CD4-positive, CD25-positive, alpha-beta regulatory T cell (primary cell): ENCODE results near the gene LHB. TPM values are rescaled to one million over a fixed set of nuclear protein-coding genes. Genes with fewer than 3 reads are reported as not detected.
A peak's percentile ranks its signal among the peaks of the same experiment; 100 is the strongest.

Source experiments
- ATAC-seq, 2 donors: fragments of 150-1000 bp; cut with Tn5 transposase; one replicate each; pipeline ENCODE4 v1.10.0; 2021; ENCODE audit warnings: low read depth in 2 of 2, moderate number of reproducible peaks in 2 of 2, moderate library complexity in 1 of 2
- DNase-seq, 3 donors: peaks; one replicate each; pipeline versions ENCODE4 v3.0.0 to v3.0.0-alpha.2; 2012 to 2022; ENCODE audit warnings: mixed read lengths in 1 of 3
- H3K27ac ChIP-seq: one replicate; pipeline ENCODE4 v1.7.0; 2013; ENCODE audit warnings: mild to moderate bottlenecking, low read length; ENCODE audit not compliant: insufficient read depth, poor library complexity, severe bottlenecking
- H3K27me3 ChIP-seq: one replicate; pipeline ENCODE4 v1.7.0; 2013; ENCODE audit warnings: low read length; ENCODE audit not compliant: control insufficient read depth, insufficient read depth
- H3K36me3 ChIP-seq: one replicate; pipeline ENCODE4 v1.7.0; 2013; ENCODE audit warnings: mild to moderate bottlenecking, low read length, moderate library complexity; ENCODE audit not compliant: control insufficient read depth, insufficient read depth
- H3K4me1 ChIP-seq: 2 replicates; pipeline ENCODE4 v1.7.0; 2013; ENCODE audit warnings: mild to moderate bottlenecking, low read length; ENCODE audit not compliant: insufficient read depth, control insufficient read depth, poor library complexity, severe bottlenecking
- H3K4me3 ChIP-seq: one replicate; pipeline ENCODE4 v1.7.0; 2013; ENCODE audit warnings: low read depth, mild to moderate bottlenecking, low read length, moderate library complexity
- H3K9me3 ChIP-seq, 2 experiments: 1 replicate in 1 of 2; 2 replicates in 1 of 2; pipeline ENCODE4 v1.7.0; 2013; ENCODE audit warnings: low read length in 2 of 2, mild to moderate bottlenecking in 1 of 2, moderate library complexity in 1 of 2; ENCODE audit not compliant: control insufficient read depth in 2 of 2
- H3K27ac Mint-ChIP-seq, 3 donors: one replicate each; pipeline ENCODE4 v1.8.0; 2020 to 2022; ENCODE audit warnings: mild to moderate bottlenecking in 3 of 3, mixed read lengths in 3 of 3, moderate library complexity in 2 of 3
- H3K27me3 Mint-ChIP-seq: one replicate; pipeline ENCODE4 v1.8.0; 2022; ENCODE audit warnings: mild to moderate bottlenecking, mixed read lengths
- H3K36me3 Mint-ChIP-seq: one replicate; pipeline ENCODE4 v1.8.0; 2020; ENCODE audit warnings: mixed read lengths
- H3K4me1 Mint-ChIP-seq, 4 donors: one replicate each; pipeline ENCODE4 v1.8.0; 2020 to 2022; ENCODE audit warnings: mixed read lengths in 4 of 4, mild to moderate bottlenecking in 1 of 4
- H3K4me3 Mint-ChIP-seq, 4 donors: one replicate each; pipeline ENCODE4 v1.8.0; 2020 to 2022; ENCODE audit warnings: mild to moderate bottlenecking in 4 of 4, mixed read lengths in 4 of 4, moderate library complexity in 3 of 4
- H3K9me3 Mint-ChIP-seq, 7 donors: one replicate each; pipeline ENCODE4 v1.8.0; 2020 to 2022; ENCODE audit warnings: mixed read lengths in 7 of 7, mild to moderate bottlenecking in 3 of 7, moderate library complexity in 2 of 7
- polyA plus RNA-seq, 4 donors: library from polyadenylated mRNA; unstranded; fragments of 300-500 nt; fragmentation: Illumina TruSeq; gene quantifications; one replicate each; pipeline ENCODE4 v1.2.3, GENCODE V29; 2021
- total RNA-seq: library from RNA; stranded (reverse); gene quantifications from one replicate; pipeline ENCODE4 v1.2.3, GENCODE V29; 2022

The LHB gene
- total RNA-seq, result not detected
- not detected for polyA plus RNA-seq

DNA sequence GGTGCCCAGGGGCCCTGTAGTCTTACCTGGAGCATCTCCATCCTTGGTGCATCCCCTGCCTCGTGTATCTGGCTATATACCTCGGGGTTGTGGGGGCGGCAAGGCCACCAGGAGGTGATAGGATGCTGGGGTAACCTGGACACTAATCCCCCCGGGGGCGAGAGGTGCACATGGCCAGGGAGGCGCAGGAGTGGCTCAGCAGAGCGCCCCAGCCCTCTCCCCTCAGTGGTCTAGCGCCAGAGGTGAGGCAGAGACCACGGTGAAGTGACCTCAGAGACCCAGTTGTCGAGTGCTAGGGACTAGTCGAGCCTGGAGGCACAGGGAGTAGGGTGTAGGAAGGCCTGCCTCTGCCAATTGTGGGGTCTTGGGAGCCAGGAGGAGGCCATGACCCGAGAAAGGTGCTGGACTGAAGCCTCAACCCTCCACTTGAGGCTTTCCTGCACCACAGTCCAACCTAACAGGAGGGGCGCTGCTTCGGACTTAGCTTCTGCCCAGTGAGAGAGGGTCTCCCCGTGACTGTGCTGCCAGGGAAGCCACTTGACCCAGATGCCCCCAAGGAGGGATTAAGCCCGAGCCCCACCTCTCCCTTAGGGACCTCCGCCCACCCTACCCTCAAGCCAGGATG, at the start of gene LHB:
TSS of gene LHB (minus strand) at position 51 of the 625 bp plus-strand sequence. CDS start at position 41, 10 bp downstream.
- Histone ChIP-seq H3K4me1 (peaks cover 31% of the 10 kb centered on the region), H3K27me3 (no peaks in the 10 kb centered on the region), H3K4me3 (no peak within 1 kb of the TSS), H3K36me3 (no peaks in the 10 kb centered on the region), H3K9me3 (no peaks in the 10 kb centered on the region), H3K27ac (peak within 1 kb of the TSS; percentile 49)
- DNase-seq (no peak), ATAC-seq (no peak)
- Mint-ChIP-seq H3K27me3 (peaks cover 10% of the 10 kb centered on the region), H3K9me3 (peaks cover 0 to 1% (median 0%) of the 10 kb centered on the region in 7 donors), H3K36me3 (peaks cover 3% of the 10 kb centered on the region), H3K27ac (peak within 1 kb of the TSS in 2 of 3 donors; percentile 12 to 59), H3K4me1 (peaks cover 7 to 39% (median 15%) of the 10 kb centered on the region in 4 donors), H3K4me3 (peak within 1 kb of the TSS; percentile 80 to 92 (median 87))

- peaks cover 91% of the 10 kb centered on the region for H3K27me3 Mint-ChIP-seq
- no peaks in the 10 kb centered on the region for H3K9me3 ChIP-seq
- no peak overlapping the region for H3K27ac ChIP-seq
- DNase-seq (no peak), ATAC-seq (no peak)
- no peak overlapping the region for H3K4me3 ChIP-seq
- peaks cover 4% of the 10 kb centered on the region for H3K36me3 Mint-ChIP-seq
- no peak overlapping the region for H3K27ac Mint-ChIP-seq
- peaks cover 0 to 5% (median 0%) of the 10 kb centered on the region in 7 donors for H3K9me3 Mint-ChIP-seq
- peaks cover 0 to 8% (median 2%) of the 10 kb centered on the region in 4 donors for H3K4me1 Mint-ChIP-seq
- H3K27me3 ChIP-seq, result peaks cover 10% of the 10 kb centered on the region
- H3K4me3 Mint-ChIP-seq, result no peak overlapping the region
- peaks cover 6% of the 10 kb centered on the region for H3K4me1 ChIP-seq
- no peaks in the 10 kb centered on the region for H3K36me3 ChIP-seq
These were observed 49.1 kb upstream of the LHB start for GRCh38 chr19:49065905-49066512.

- Histone ChIP-seq H3K4me3 (no peak within 1 kb of the TSS), H3K27me3 (peaks cover 10% of the 10 kb centered on the region), H3K9me3 (no peaks in the 10 kb centered on the region), H3K4me1 (peaks cover 6% of the 10 kb centered on the region), H3K27ac (no peak within 1 kb of the TSS), H3K36me3 (no peaks in the 10 kb centered on the region)
- Mint-ChIP-seq H3K4me3 (peak within 1 kb of the TSS in 1 of 4 donors; percentile 65), H3K9me3 (peaks cover 0 to 8% (median 0%) of the 10 kb centered on the region in 7 donors), H3K4me1 (peaks cover 0 to 8% (median 0%) of the 10 kb centered on the region in 4 donors), H3K36me3 (no peaks in the 10 kb centered on the region), H3K27ac (no peak within 1 kb of the TSS), H3K27me3 (peaks cover 91% of the 10 kb centered on the region)
- ATAC-seq (no peak), DNase-seq (no peak)
These were observed 48.1 kb upstream of the LHB start, which contains the start of gene NTF4 for GRCh38 chr19:49064768-49065611. NTF4 (minus strand) TSS chr19:49064818; CDS start chr19:49061997, 2,821 bp downstream.

DNA sequence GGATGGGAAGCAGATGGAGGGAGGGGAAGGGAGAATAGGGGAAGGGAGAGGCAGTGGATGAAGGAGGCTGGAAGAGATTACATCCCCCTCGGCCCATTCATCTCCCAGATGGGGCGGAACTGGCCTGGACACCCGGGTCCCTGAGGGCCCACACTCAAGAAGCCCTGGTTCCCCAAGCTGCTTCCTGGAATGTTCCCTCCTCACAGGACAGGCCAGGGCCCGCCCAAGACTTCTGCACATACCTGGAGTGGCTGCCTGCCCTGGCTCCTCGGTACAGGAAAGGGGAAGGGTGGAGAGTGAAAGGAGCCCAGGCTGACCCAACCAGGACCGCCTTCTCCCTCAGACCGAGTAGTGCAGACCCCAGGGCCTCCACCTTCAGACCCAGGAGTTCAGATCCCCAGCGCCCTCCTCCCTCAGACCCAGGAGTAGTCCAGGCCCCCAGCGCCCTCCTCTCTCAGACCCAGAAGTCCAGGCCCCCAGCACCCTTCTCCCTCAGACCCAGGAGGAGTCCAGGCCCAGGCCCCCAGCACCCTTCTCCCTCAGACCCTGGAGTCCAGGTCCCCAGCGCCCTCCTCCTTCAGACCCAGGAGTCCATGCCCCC, 47.2 kb upstream of the LHB start:
- Histone ChIP-seq H3K27me3 (peaks cover 11% of the 10 kb centered on the region), H3K4me1 (peaks cover 6% of the 10 kb centered on the region), H3K27ac (no peak overlapping the region), H3K4me3 (no peak overlapping the region), H3K36me3 (no peaks in the 10 kb centered on the region), H3K9me3 (no peaks in the 10 kb centered on the region)
- ATAC-seq (no peak), DNase-seq (no peak)
- peak overlapping the region in 1 of 4 donors; percentile 65 for H3K4me3 Mint-ChIP-seq
- H3K9me3 Mint-ChIP-seq, result peaks cover 0 to 7% (median 0%) of the 10 kb centered on the region in 7 donors
- H3K27ac Mint-ChIP-seq, result no peak overlapping the region
- H3K4me1 Mint-ChIP-seq, result peaks cover 0 to 8% (median 0%) of the 10 kb centered on the region in 4 donors
- H3K27me3 Mint-ChIP-seq, result peaks cover 90% of the 10 kb centered on the region
- no peaks in the 10 kb centered on the region for H3K36me3 Mint-ChIP-seq

- Histone ChIP-seq H3K4me3 (no peak overlapping the region), H3K27me3 (peaks cover 3% of the 10 kb centered on the region), H3K4me1 (peaks cover 22% of the 10 kb centered on the region), H3K9me3 (no peaks in the 10 kb centered on the region), H3K27ac (no peak overlapping the region), H3K36me3 (no peaks in the 10 kb centered on the region)
- peaks cover 91% of the 10 kb centered on the region for H3K27me3 Mint-ChIP-seq
- H3K27ac Mint-ChIP-seq, result no peak overlapping the region
- peaks cover 0 to 27% (median 10%) of the 10 kb centered on the region in 4 donors for H3K4me1 Mint-ChIP-seq
- H3K36me3 Mint-ChIP-seq, result no peaks in the 10 kb centered on the region
- ATAC-seq, result no peak
- DNase-seq, result no peak
- H3K4me3 Mint-ChIP-seq, result no peak overlapping the region
- peaks cover 0 to 5% (median 0%) of the 10 kb centered on the region in 7 donors for H3K9me3 Mint-ChIP-seq
These were observed 44.6 kb upstream of the LHB start for GRCh38 chr19:49061445-49061844.

GRCh38 chr19:49061000-49061399, 44.1 kb upstream of the LHB start:
- Histone ChIP-seq H3K36me3 (no peaks in the 10 kb centered on the region), H3K4me3 (no peak overlapping the region), H3K27me3 (peaks cover 3% of the 10 kb centered on the region), H3K9me3 (no peaks in the 10 kb centered on the region), H3K27ac (no peak overlapping the region), H3K4me1 (peaks cover 27% of the 10 kb centered on the region)
- Mint-ChIP-seq H3K4me3 (no peak overlapping the region), H3K4me1 (peaks cover 0 to 24% (median 10%) of the 10 kb centered on the region in 4 donors), H3K27ac (peak overlapping the region in 1 of 3 donors; percentile 31), H3K27me3 (peaks cover 90% of the 10 kb centered on the region), H3K9me3 (peaks cover 0 to 5% (median 0%) of the 10 kb centered on the region in 7 donors), H3K36me3 (no peaks in the 10 kb centered on the region)
- ATAC-seq (no peak), DNase-seq (no peak)

GRCh38 chr19:49059053-49059452, 42.2 kb upstream of the LHB start:
- no peak for DNase-seq
- no peaks in the 10 kb centered on the region for H3K36me3 ChIP-seq
- H3K27ac Mint-ChIP-seq, result no peak overlapping the region

More at GRCh38 chr19:49059053-49059452, 42.2 kb upstream of the LHB start:
- peaks cover 0 to 5% (median 0%) of the 10 kb centered on the region in 7 donors for H3K9me3 Mint-ChIP-seq
- no peaks in the 10 kb centered on the region for H3K9me3 ChIP-seq
- H3K27me3 ChIP-seq, result peaks cover 3% of the 10 kb centered on the region
- peaks cover 0 to 22% (median 10%) of the 10 kb centered on the region in 4 donors for H3K4me1 Mint-ChIP-seq
- H3K4me1 ChIP-seq, result peaks cover 25% of the 10 kb centered on the region
- H3K27me3 Mint-ChIP-seq, result peaks cover 83% of the 10 kb centered on the region
- ATAC-seq, result no peak
- no peaks in the 10 kb centered on the region for H3K36me3 Mint-ChIP-seq
- no peak overlapping the region for H3K27ac ChIP-seq
- H3K4me3 Mint-ChIP-seq, result peak overlapping the region in 2 of 4 donors; percentile 1 to 36
- no peak overlapping the region for H3K4me3 ChIP-seq
